ENCODE results near the gene CUTC.
A peak's percentile ranks its signal among the peaks of the same experiment; 100 is the strongest.

CUTC gene

DNA sequence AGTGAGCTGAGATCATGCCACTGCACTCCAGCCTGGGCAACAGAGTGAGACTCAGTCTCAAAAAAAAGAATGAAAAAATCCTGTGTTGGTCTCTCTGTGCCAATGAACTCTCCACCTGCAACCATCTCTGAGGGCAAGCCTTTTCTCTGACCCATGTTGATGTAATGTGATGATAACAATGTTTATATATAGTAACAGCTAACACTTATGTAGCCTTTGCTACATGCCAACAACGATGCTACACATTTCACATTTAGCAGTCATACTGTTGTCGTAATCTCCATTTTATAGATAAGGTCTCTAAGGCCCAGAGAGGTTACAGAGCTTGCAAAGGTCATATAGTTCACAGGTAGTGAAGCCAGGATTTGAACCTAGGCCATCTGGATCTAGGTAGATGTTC lies 11.6 kb upstream of the CUTC start:
- H3K79me2 ChIP-seq (ENCODE audit: low read length) = no peaks in the 10 kb centered on the region
- H2AFZ ChIP-seq (ENCODE audit: low read length) = no peak overlapping the region
- H3K9ac ChIP-seq (ENCODE audit: low read length) = no peak overlapping the region
- H3K4me3 ChIP-seq (ENCODE audit: low read length) = no peak overlapping the region
- H3K27ac ChIP-seq (ENCODE audit: low read length) = no peak overlapping the region
- H3F3A ChIP-seq (ENCODE audit: insufficient read depth, low read length) = no peaks in the 10 kb centered on the region
- no peaks in the 10 kb centered on the region for H3K9me3 ChIP-seq (replicated peaks; ENCODE audit: insufficient read depth, low read length)
- 0 out of 2 replicates have a peak, but pooled peaks cover 6% of the 10 kb centered on the region for H3K36me3 ChIP-seq (replicated peaks; ENCODE audit: insufficient read depth, low read length)
- no peaks in the 10 kb centered on the region for H3K27me3 ChIP-seq (replicated peaks; ENCODE audit: insufficient read depth, low read length)
- no peaks in the 10 kb centered on the region for H3K4me1 ChIP-seq (ENCODE audit: low read length)
- no peaks in the 10 kb centered on the region for H3K9me2 ChIP-seq (replicated peaks; ENCODE audit: insufficient read depth, low read length)
- no peak for DNase-seq
- no peak for TF ChIP-seq EZH2 (optimal IDR thresholded peaks at IDR 0.05; ENCODE audit: low read depth, low read length)
- TF ChIP-seq, protein P1, sequence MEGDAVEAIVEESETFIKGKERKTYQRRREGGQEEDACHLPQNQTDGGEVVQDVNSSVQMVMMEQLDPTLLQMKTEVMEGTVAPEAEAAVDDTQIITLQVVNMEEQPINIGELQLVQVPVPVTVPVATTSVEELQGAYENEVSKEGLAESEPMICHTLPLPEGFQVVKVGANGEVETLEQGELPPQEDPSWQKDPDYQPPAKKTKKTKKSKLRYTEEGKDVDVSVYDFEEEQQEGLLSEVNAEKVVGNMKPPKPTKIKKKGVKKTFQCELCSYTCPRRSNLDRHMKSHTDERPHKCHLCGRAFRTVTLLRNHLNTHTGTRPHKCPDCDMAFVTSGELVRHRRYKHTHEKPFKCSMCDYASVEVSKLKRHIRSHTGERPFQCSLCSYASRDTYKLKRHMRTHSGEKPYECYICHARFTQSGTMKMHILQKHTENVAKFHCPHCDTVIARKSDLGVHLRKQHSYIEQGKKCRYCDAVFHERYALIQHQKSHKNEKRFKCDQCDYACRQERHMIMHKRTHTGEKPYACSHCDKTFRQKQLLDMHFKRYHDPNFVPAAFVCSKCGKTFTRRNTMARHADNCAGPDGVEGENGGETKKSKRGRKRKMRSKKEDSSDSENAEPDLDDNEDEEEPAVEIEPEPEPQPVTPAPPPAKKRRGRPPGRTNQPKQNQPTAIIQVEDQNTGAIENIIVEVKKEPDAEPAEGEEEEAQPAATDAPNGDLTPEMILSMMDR (IDR thresholded peaks at IDR 0.05; ENCODE audit: low read length) = no peak
- no peak for TF ChIP-seq EZH2phosphoT487 (IDR thresholded peaks at IDR 0.05; ENCODE audit: low read length)
- no peaks in the 10 kb centered on the region for H4K20me1 ChIP-seq (ENCODE audit: insufficient read depth, low read length)
- no peak overlapping the region for H3K4me2 ChIP-seq (ENCODE audit: low read depth, low read length)

DNA sequence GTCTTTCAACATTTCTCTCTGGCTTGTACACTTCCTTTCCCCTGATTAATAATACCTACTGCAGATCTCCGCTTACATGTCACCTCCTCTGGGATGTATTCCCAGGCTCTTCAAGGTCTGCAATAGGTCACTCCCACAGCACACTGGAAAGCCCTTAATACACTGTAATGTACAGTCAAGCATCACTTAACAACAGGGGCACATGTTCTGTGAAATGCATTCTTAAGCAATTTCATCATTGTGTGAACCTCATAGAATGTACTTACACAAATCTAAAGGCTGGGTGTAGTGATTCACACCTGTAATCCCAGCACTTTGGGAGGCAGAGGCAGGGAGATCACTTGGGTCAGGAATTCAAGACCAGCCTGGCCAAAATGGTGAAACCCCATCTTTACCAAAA lies 2.0 kb upstream of the CUTC start:
- no peaks in the 10 kb centered on the region for H3K9me3 ChIP-seq (replicated peaks; ENCODE audit: insufficient read depth, low read length)
- H4K20me1 ChIP-seq (ENCODE audit: insufficient read depth, low read length) = no peaks in the 10 kb centered on the region
- TF ChIP-seq EZH2 (optimal IDR thresholded peaks at IDR 0.05; ENCODE audit: low read depth, low read length) (no peak), EZH2phosphoT487 (IDR thresholded peaks at IDR 0.05; ENCODE audit: low read length) (no peak)
- TF ChIP-seq, protein P1 (IDR thresholded peaks at IDR 0.05; ENCODE audit: low read length) = no peak
- no peak for DNase-seq
- H3K27ac ChIP-seq (ENCODE audit: low read length) = no peak overlapping the region
- H3F3A ChIP-seq (ENCODE audit: insufficient read depth, low read length) = peaks cover 8% of the 10 kb centered on the region
- H3K27me3 ChIP-seq (replicated peaks; ENCODE audit: insufficient read depth, low read length) = no peaks in the 10 kb centered on the region
- H3K4me1 ChIP-seq (ENCODE audit: low read length) = no peaks in the 10 kb centered on the region
- 0 out of 2 replicates have a peak, but pooled peaks cover 5% of the 10 kb centered on the region for H3K36me3 ChIP-seq (replicated peaks; ENCODE audit: insufficient read depth, low read length)
- H3K9me2 ChIP-seq (replicated peaks; ENCODE audit: insufficient read depth, low read length) = no peaks in the 10 kb centered on the region
- H3K4me2 ChIP-seq (ENCODE audit: low read depth, low read length) = no peak overlapping the region
- H3K9ac ChIP-seq (ENCODE audit: low read length) = no peak overlapping the region
- H2AFZ ChIP-seq (ENCODE audit: low read length) = no peak overlapping the region
- peaks cover 40% of the 10 kb centered on the region for H3K79me2 ChIP-seq (ENCODE audit: low read length)
- H3K4me3 ChIP-seq (ENCODE audit: low read length) = no peak overlapping the region

GRCh38 chr10:99731306-99732032 lies 565 bp upstream of the CUTC start:
- DNase-seq = no peak
- H3K27ac ChIP-seq (ENCODE audit: low read length) = peak overlapping the region; percentile 88; the same call in 1 of the 2 replicates
- peak overlapping the region; percentile 71 for H2AFZ ChIP-seq (ENCODE audit: low read length)

More at GRCh38 chr10:99731306-99732032, 565 bp upstream of the CUTC start:
- no peaks in the 10 kb centered on the region for H3K9me2 ChIP-seq (replicated peaks; ENCODE audit: insufficient read depth, low read length)
- TF ChIP-seq, protein P1 (IDR thresholded peaks at IDR 0.05; ENCODE audit: low read length) = no peak
- no peak for TF ChIP-seq EZH2 (optimal IDR thresholded peaks at IDR 0.05; ENCODE audit: low read depth, low read length)
- no peak for TF ChIP-seq EZH2phosphoT487 (IDR thresholded peaks at IDR 0.05; ENCODE audit: low read length)
- 0 out of 2 replicates have a peak, but pooled peaks cover 5% of the 10 kb centered on the region for H3K36me3 ChIP-seq (replicated peaks; ENCODE audit: insufficient read depth, low read length)
- no peaks in the 10 kb centered on the region for H4K20me1 ChIP-seq (ENCODE audit: insufficient read depth, low read length)
- H3K9ac ChIP-seq (ENCODE audit: low read length) = peak overlapping the region; percentile 77
- H3K79me2 ChIP-seq (ENCODE audit: low read length) = peaks cover 40% of the 10 kb centered on the region
- peak overlapping the region; percentile 70 for H3K4me2 ChIP-seq (ENCODE audit: low read depth, low read length)
- peaks cover 8% of the 10 kb centered on the region for H3F3A ChIP-seq (ENCODE audit: insufficient read depth, low read length)
- H3K4me1 ChIP-seq (ENCODE audit: low read length) = no peaks in the 10 kb centered on the region
- no peaks in the 10 kb centered on the region for H3K27me3 ChIP-seq (replicated peaks; ENCODE audit: insufficient read depth, low read length)
- no peaks in the 10 kb centered on the region for H3K9me3 ChIP-seq (replicated peaks; ENCODE audit: insufficient read depth, low read length)
- H3K4me3 ChIP-seq (ENCODE audit: low read length) = peak overlapping the region; percentile 79

All from MM.1S (cell line).